ENCODE measurements around the gene HDAC4. TPM values are rescaled to one million over a fixed set of nuclear protein-coding genes. Genes with fewer than 3 reads are reported as not detected.

Gene HDAC4
- total and polyA plus RNA-seq, 2 experiments from 2014 or later = 8.1 to 41.8 TPM

DNA sequence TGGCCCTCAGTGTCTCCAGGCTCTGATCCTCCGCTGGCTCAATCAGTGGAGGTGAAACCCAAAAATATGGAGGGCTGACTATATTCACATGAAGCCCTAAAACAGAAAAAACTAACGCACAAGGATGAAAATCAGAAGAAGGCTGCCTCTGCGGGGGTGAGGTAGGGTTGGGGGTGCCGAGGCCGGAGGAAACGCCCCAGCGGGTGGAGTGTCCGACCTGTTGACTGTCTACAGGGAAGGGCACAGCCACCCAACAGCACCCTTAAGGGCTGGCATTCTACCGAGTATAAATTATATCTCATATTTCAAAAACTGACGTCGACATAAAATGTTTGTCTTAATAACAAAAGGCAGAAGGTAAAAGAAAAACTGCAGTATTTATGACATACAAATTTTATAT, 223.5 kb downstream of the HDAC4 start:
- Histone ChIP-seq H3K9me2 (ENCODE audit: insufficient read depth) (no peaks in the 10 kb centered on the region), H4K20me1 (replicated peaks; ENCODE audit: insufficient read depth) (no peaks in the 10 kb centered on the region), H3K27ac (ENCODE audit: low read depth) (no peak overlapping the region), H3K36me3 (ENCODE audit: insufficient read depth) (peaks cover 7% of the 10 kb centered on the region), H3K4me3 (no peak overlapping the region), H3K4me2 (no peak overlapping the region), H3K27me3 (ENCODE audit: insufficient read depth) (no peaks in the 10 kb centered on the region), H2AFZ (no peak overlapping the region), H3K79me2 (replicated peaks; ENCODE audit: insufficient read depth) (no peaks in the 10 kb centered on the region), H3F3A (replicated peaks; ENCODE audit: low read depth) (no peaks in the 10 kb centered on the region), H3K4me1 (ENCODE audit: insufficient read depth) (no peaks in the 10 kb centered on the region)
- Mint-ChIP-seq H3K27ac (no peak overlapping the region), H3K4me1 (peaks cover 2% of the 10 kb centered on the region; the same call in 2 of the 3 replicates), H3K27me3 (ENCODE audit: insufficient read depth, low read depth, poor library complexity) (peaks cover 14% of the 10 kb centered on the region), H3K4me3 (no peak overlapping the region), H3K9me3 (peaks cover 50% of the 10 kb centered on the region), H3K36me3 (ENCODE audit: low read depth) (peaks cover 77% of the 10 kb centered on the region)
- ATAC-seq = no peak
- TF ChIP-seq EZH2phosphoT487 (IDR thresholded peaks at IDR 0.05; ENCODE audit: unreplicated experiment) = no peak
- TF ChIP-seq, protein P1, sequence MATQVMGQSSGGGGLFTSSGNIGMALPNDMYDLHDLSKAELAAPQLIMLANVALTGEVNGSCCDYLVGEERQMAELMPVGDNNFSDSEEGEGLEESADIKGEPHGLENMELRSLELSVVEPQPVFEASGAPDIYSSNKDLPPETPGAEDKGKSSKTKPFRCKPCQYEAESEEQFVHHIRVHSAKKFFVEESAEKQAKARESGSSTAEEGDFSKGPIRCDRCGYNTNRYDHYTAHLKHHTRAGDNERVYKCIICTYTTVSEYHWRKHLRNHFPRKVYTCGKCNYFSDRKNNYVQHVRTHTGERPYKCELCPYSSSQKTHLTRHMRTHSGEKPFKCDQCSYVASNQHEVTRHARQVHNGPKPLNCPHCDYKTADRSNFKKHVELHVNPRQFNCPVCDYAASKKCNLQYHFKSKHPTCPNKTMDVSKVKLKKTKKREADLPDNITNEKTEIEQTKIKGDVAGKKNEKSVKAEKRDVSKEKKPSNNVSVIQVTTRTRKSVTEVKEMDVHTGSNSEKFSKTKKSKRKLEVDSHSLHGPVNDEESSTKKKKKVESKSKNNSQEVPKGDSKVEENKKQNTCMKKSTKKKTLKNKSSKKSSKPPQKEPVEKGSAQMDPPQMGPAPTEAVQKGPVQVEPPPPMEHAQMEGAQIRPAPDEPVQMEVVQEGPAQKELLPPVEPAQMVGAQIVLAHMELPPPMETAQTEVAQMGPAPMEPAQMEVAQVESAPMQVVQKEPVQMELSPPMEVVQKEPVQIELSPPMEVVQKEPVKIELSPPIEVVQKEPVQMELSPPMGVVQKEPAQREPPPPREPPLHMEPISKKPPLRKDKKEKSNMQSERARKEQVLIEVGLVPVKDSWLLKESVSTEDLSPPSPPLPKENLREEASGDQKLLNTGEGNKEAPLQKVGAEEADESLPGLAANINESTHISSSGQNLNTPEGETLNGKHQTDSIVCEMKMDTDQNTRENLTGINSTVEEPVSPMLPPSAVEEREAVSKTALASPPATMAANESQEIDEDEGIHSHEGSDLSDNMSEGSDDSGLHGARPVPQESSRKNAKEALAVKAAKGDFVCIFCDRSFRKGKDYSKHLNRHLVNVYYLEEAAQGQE (IDR thresholded peaks at IDR 0.05; ENCODE audit: unreplicated experiment) = no peak
- no peak for TF ChIP-seq ZNF331 (CRISPR knock-in tag; IDR thresholded peaks at IDR 0.05; ENCODE audit: low read depth)
- TF ChIP-seq ZNF114 (CRISPR knock-in tag; IDR thresholded peaks at IDR 0.05) = no peak
- no peak for TF ChIP-seq POLR2AphosphoS5 (IDR thresholded peaks at IDR 0.05; ENCODE audit: low read depth)
- TF ChIP-seq, protein P2, sequence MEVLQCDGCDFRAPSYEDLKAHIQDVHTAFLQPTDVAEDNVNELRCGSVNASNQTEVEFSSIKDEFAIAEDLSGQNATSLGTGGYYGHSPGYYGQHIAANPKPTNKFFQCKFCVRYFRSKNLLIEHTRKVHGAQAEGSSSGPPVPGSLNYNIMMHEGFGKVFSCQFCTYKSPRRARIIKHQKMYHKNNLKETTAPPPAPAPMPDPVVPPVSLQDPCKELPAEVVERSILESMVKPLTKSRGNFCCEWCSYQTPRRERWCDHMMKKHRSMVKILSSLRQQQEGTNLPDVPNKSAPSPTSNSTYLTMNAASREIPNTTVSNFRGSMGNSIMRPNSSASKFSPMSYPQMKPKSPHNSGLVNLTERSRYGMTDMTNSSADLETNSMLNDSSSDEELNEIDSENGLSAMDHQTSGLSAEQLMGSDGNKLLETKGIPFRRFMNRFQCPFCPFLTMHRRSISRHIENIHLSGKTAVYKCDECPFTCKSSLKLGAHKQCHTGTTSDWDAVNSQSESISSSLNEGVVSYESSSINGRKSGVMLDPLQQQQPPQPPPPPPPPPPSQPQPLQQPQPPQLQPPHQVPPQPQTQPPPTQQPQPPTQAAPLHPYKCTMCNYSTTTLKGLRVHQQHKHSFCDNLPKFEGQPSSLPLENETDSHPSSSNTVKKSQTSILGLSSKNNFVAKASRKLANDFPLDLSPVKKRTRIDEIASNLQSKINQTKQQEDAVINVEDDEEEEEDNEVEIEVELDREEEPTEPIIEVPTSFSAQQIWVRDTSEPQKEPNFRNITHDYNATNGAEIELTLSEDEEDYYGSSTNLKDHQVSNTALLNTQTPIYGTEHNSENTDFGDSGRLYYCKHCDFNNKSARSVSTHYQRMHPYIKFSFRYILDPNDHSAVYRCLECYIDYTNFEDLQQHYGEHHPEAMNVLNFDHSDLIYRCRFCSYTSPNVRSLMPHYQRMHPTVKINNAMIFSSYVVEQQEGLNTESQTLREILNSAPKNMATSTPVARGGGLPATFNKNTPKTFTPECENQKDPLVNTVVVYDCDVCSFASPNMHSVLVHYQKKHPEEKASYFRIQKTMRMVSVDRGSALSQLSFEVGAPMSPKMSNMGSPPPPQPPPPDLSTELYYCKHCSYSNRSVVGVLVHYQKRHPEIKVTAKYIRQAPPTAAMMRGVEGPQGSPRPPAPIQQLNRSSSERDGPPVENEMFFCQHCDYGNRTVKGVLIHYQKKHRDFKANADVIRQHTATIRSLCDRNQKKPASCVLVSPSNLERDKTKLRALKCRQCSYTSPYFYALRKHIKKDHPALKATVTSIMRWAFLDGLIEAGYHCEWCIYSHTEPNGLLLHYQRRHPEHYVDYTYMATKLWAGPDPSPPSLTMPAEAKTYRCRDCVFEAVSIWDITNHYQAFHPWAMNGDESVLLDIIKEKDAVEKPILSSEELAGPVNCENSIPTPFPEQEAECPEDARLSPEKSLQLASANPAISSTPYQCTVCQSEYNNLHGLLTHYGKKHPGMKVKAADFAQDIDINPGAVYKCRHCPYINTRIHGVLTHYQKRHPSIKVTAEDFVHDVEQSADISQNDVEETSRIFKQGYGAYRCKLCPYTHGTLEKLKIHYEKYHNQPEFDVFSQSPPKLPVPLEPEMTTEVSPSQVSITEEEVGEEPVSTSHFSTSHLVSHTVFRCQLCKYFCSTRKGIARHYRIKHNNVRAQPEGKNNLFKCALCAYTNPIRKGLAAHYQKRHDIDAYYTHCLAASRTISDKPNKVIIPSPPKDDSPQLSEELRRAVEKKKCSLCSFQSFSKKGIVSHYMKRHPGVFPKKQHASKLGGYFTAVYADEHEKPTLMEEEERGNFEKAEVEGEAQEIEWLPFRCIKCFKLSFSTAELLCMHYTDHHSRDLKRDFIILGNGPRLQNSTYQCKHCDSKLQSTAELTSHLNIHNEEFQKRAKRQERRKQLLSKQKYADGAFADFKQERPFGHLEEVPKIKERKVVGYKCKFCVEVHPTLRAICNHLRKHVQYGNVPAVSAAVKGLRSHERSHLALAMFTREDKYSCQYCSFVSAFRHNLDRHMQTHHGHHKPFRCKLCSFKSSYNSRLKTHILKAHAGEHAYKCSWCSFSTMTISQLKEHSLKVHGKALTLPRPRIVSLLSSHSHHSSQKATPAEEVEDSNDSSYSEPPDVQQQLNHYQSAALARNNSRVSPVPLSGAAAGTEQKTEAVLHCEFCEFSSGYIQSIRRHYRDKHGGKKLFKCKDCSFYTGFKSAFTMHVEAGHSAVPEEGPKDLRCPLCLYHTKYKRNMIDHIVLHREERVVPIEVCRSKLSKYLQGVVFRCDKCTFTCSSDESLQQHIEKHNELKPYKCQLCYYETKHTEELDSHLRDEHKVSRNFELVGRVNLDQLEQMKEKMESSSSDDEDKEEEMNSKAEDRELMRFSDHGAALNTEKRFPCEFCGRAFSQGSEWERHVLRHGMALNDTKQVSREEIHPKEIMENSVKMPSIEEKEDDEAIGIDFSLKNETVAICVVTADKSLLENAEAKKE (CRISPR knock-in tag; IDR thresholded peaks at IDR 0.05) = no peak
- TF ChIP-seq NANOG (IDR thresholded peaks at IDR 0.05; ENCODE audit: borderline replicate concordance) = no peak
- no peak for TF ChIP-seq CREB1 (CRISPR knock-in tag; IDR thresholded peaks at IDR 0.05; ENCODE audit: low read depth)
- no peak for TF ChIP-seq STAT1 (IDR thresholded peaks at IDR 0.05; ENCODE audit: unreplicated experiment)
- TF ChIP-seq, protein P3, sequence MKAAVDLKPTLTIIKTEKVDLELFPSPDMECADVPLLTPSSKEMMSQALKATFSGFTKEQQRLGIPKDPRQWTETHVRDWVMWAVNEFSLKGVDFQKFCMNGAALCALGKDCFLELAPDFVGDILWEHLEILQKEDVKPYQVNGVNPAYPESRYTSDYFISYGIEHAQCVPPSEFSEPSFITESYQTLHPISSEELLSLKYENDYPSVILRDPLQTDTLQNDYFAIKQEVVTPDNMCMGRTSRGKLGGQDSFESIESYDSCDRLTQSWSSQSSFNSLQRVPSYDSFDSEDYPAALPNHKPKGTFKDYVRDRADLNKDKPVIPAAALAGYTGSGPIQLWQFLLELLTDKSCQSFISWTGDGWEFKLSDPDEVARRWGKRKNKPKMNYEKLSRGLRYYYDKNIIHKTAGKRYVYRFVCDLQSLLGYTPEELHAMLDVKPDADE (IDR thresholded peaks at IDR 0.05) = no peak
- no peak for TF ChIP-seq CTCF (conservative IDR thresholded peaks at IDR 0.05; ENCODE audit: low read depth in 2 of 2)
- TF ChIP-seq EZH2 (IDR thresholded peaks at IDR 0.05; ENCODE audit: low read depth, unreplicated experiment) = no peak
- no peak for TF ChIP-seq JUNB (IDR thresholded peaks at IDR 0.05; ENCODE audit: unreplicated experiment)
- DNase-seq (ENCODE audit: low spot score) = no peak

Data from GM23338 (cell line).